SJSA1 (cell line): Measurements from ENCODE around the gene RELT. TPM values are rescaled to one million over a fixed set of nuclear protein-coding genes. Genes with fewer than 3 reads are reported as not detected.

Source experiments
- DNase-seq, 2 experiments: peaks; one replicate each; pipeline ENCODE4 v3.0.0-alpha.2; 2015 to 2020; ENCODE audit warnings: low spot score in 2 of 2, low read depth in 1 of 2
- H3K27ac ChIP-seq: fragments of 250-450 bp; sonication (Bioruptor Pico); 2 replicates; pipeline ENCODE4 v1.5.1; 2020; ENCODE audit warnings: mild to moderate bottlenecking, moderate library complexity
- H3K27me3 ChIP-seq: fragments of 250-450 bp; sonication (Bioruptor Pico); replicated peaks from 2 replicates; pipeline ENCODE4 v1.5.1; 2020; ENCODE audit warnings: mild to moderate bottlenecking, moderate library complexity
- H3K36me3 ChIP-seq: fragments of 250-450 bp; sonication (Bioruptor Pico); 2 replicates; pipeline ENCODE4 v1.5.1; 2020; ENCODE audit warnings: mild to moderate bottlenecking
- H3K4me1 ChIP-seq: fragments of 250-450 bp; sonication (Bioruptor Pico); replicated peaks from 2 replicates; pipeline ENCODE4 v1.6.1; 2021; ENCODE audit warnings: mild to moderate bottlenecking
- H3K4me3 ChIP-seq: fragments of 250-450 bp; sonication (Bioruptor Pico); 2 replicates; pipeline ENCODE4 v1.5.1; 2020; ENCODE audit warnings: mild to moderate bottlenecking
- H3K9me3 ChIP-seq: fragments of 250-450 bp; sonication (Bioruptor Pico); replicated peaks from 2 replicates; pipeline ENCODE4 v1.5.1; 2020; ENCODE audit warnings: mild to moderate bottlenecking
- total RNA-seq: library from RNA; depleted of rRNA; stranded (reverse); fragments of >200 nt; shearing (Covaris generic); gene quantifications from 2 replicates; pipeline ENCODE4 v1.2.3, GENCODE V29; 2014

The RELT gene
- total RNA-seq, 1 experiment from 2014 or later: 13.2 TPM

DNA sequence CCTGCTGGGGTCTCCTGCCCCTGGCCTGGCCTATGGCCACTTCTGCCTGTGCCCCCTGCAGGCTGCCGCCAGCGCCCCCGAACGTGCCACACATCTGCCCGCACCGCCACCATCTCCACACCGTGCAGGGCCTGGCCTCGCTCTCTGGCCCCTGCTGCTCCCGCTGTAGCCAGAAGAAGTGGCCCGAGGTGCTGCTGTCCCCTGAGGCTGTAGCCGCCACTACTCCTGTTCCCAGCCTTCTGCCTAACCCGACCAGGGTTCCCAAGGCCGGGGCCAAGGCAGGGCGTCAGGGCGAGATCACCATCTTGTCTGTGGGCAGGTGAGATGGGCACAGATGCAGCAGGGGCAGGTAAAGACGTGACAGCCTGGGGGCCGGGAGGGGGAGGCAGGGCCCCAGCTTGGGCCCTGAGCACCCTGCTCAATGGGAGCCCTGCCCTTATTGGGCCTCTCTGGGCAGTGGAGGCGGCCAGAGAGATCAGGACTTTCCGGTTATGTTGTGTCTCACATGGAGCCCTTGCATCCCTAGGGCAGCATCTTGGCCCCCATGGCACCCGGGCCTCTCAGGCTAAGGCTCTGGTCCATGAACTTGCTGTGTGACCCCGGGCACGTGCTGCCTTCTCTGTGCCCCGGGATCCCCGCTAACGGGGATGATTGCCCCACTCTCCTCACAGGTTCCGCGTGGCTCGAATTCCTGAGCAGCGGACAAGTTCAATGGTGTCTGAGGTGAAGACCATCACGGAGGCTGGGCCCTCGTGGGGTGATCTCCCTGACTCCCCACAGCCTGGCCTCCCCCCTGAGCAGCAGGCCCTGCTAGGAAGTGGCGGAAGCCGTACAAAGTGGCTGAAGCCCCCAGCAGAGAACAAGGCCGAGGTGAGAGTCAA is 18.5 kb downstream of the RELT start:
- H3K4me1 ChIP-seq: peaks cover 9% of the 10 kb centered on the region
- no peak overlapping the region for H3K4me3 ChIP-seq
- no peaks in the 10 kb centered on the region for H3K9me3 ChIP-seq
- no peak for DNase-seq
- peaks cover 37% of the 10 kb centered on the region for H3K36me3 ChIP-seq
- no peak overlapping the region for H3K27ac ChIP-seq
- H3K27me3 ChIP-seq: no peaks in the 10 kb centered on the region

DNA sequence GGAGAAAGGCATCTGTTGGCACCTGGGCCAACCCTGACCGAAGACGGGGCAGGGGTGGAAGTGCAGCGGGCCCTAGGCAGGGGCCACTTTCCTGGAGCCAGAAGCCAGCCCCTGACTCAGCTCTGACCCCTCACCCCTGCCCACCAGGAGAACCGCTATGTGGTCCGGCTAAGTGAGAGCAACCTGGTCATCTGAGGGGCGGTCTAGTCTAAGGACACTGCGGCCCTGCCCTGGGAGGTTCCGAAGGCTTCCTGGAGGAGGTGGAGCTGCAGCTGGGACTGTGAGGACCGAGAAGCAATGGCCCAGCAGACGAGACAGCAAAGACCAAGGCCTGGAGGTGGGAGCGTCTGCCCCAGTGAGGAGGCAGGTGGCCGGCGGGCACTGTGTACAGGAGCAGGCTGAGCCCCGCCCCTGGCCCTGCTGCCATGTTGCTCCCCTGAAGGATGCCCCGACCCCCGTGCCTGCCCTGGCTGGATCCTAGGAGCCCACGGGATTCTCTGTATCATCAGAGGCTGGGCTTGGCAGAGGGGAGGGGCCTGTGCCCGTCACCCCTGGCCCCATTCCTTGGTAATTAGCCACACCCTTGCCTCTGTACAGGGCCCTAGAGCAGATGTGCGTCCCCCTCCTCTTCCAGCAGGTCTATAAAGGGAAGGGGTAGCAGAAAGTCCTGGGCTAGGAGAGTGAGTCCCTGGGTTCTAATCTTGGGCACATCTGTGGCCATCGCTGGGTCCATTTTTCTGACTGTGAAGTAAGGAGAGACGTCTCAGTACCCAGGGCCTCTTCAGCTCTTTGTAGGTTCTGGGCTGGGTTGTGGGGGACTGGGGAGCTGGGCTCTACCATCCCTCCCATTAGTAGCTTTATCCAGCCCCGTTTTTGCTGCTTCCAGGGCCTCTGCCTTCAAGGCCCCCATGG is 19.4 kb downstream of the RELT start:
- Histone ChIP-seq H3K4me1 (peaks cover 9% of the 10 kb centered on the region), H3K9me3 (no peaks in the 10 kb centered on the region), H3K4me3 (no peak overlapping the region), H3K27me3 (no peaks in the 10 kb centered on the region), H3K36me3 (peaks cover 37% of the 10 kb centered on the region), H3K27ac (no peak overlapping the region)
- DNase-seq: no peak

DNA sequence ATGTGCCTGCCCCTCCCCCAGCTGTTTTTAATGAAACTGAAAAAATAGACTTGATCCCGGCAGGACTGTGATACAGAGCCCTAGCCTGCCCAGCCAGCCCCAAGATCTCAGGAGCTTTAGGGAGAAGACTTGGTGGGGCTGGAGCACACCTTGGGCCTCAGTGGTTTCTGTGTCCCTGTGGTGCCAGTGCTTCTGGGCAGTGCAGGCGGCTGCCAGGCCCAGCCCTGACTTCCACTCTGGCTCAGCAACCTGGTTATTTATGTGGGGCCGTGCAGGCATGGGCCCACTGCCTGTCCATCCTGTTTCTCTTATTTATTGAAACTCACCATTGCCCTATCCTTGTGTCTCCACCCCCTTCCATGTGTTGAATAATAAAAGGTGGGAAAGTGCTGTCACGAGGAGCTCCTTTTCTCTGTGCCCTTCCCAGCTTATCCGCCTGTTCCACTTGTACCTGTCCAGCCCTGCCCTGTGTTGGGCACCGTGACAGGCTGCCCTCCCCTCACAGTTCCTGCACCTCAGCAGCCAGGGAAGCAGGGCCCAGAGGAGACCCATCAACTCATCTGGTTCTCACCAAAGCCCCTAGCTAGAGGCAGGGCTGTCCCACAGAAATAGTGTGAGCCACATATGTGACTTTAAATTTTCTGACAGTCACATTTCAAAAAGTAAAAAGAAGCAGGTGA is 20.2 kb downstream of the RELT start:
- H3K27ac ChIP-seq: no peak overlapping the region
- H3K27me3 ChIP-seq: no peaks in the 10 kb centered on the region
- no peak overlapping the region for H3K4me3 ChIP-seq
- peaks cover 9% of the 10 kb centered on the region for H3K4me1 ChIP-seq
- H3K9me3 ChIP-seq: no peaks in the 10 kb centered on the region
- H3K36me3 ChIP-seq: peaks cover 37% of the 10 kb centered on the region
- DNase-seq: no peak

GRCh38 chr11:73396985-73397384 is 20.8 kb downstream of the RELT start:
- no peaks in the 10 kb centered on the region for H3K9me3 ChIP-seq
- H3K27me3 ChIP-seq: no peaks in the 10 kb centered on the region
- H3K36me3 ChIP-seq: peaks cover 37% of the 10 kb centered on the region
- H3K27ac ChIP-seq: no peak overlapping the region
- peaks cover 9% of the 10 kb centered on the region for H3K4me1 ChIP-seq
- H3K4me3 ChIP-seq: no peak overlapping the region
- DNase-seq: no peak

- H3K27me3 ChIP-seq: no peaks in the 10 kb centered on the region
- no peak for DNase-seq
- no peak overlapping the region for H3K4me3 ChIP-seq
- H3K27ac ChIP-seq: no peak overlapping the region
- H3K9me3 ChIP-seq: no peaks in the 10 kb centered on the region
- peaks cover 9% of the 10 kb centered on the region for H3K4me1 ChIP-seq
- peaks cover 37% of the 10 kb centered on the region for H3K36me3 ChIP-seq
Measured at GRCh38 chr11:73397468-73398131, 21.4 kb downstream of the RELT start.

DNA sequence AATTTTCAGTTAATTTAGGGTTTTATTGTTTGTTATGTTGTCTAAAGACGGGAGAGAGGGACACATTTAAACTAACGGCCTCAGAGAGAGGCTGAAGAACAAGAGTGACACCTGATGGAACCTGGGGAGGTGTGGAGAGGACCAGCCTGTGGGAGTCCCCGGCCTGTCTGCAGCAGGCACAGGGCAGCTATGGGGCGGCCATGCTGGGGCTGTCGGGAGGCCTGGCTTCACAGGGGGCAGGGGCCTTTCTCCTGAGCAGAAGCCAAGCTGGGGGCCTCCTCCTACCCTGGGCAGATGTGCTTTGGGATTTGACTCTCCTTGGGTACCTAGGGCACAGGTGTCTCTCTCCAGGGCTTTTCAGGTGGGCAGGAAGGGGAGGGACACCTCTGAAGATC is 21.9 kb downstream of the RELT start:
- no peak for DNase-seq
- Histone ChIP-seq H3K9me3 (no peaks in the 10 kb centered on the region), H3K36me3 (peaks cover 37% of the 10 kb centered on the region), H3K4me3 (no peak overlapping the region), H3K4me1 (peaks cover 9% of the 10 kb centered on the region), H3K27ac (no peak overlapping the region), H3K27me3 (no peaks in the 10 kb centered on the region)

DNA sequence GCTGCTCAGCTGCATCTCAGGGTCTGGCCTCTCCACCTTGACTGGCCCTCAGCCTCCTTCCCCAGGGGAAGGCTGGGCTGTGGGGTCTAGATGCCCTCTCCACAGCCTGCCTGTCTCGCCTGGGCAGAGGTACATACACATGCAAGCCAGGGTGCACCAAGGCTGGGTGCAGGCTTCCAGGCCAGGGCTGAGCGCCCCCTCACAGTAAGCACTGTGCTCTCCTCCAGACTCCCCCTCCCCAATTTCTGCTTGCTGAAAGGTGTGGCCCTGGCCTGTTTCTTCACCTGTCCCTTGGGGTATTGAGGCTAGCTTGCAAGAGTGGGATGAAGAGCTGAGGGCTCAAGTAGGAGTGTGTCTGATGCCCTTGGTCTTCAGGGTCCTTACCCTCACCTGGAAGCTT is 22.5 kb downstream of the RELT start:
- no peaks in the 10 kb centered on the region for H3K9me3 ChIP-seq
- peaks cover 31% of the 10 kb centered on the region for H3K36me3 ChIP-seq
- DNase-seq: no peak
- peaks cover 9% of the 10 kb centered on the region for H3K4me1 ChIP-seq
- H3K27ac ChIP-seq: no peak overlapping the region
- no peak overlapping the region for H3K4me3 ChIP-seq
- H3K27me3 ChIP-seq: no peaks in the 10 kb centered on the region

GRCh38 chr11:73399159-73399590 is 23.0 kb downstream of the RELT start:
- DNase-seq: no peak
- H3K27ac ChIP-seq: no peak overlapping the region
- H3K4me1 ChIP-seq: peaks cover 9% of the 10 kb centered on the region
- H3K36me3 ChIP-seq: peaks cover 29% of the 10 kb centered on the region
- H3K9me3 ChIP-seq: no peaks in the 10 kb centered on the region
- H3K4me3 ChIP-seq: no peak overlapping the region
- H3K27me3 ChIP-seq: no peaks in the 10 kb centered on the region

- H3K9me3 ChIP-seq: no peaks in the 10 kb centered on the region
- peaks cover 9% of the 10 kb centered on the region for H3K4me1 ChIP-seq
- no peaks in the 10 kb centered on the region for H3K27me3 ChIP-seq
- no peak overlapping the region for H3K4me3 ChIP-seq
- no peak overlapping the region for H3K27ac ChIP-seq
- H3K36me3 ChIP-seq: peaks cover 24% of the 10 kb centered on the region
- no peak for DNase-seq
Measured at GRCh38 chr11:73399636-73400035, 23.4 kb downstream of the RELT start.

- Histone ChIP-seq H3K4me1 (peaks cover 9% of the 10 kb centered on the region), H3K27ac (no peak overlapping the region), H3K4me3 (no peak overlapping the region), H3K9me3 (no peaks in the 10 kb centered on the region), H3K27me3 (no peaks in the 10 kb centered on the region), H3K36me3 (peaks cover 17% of the 10 kb centered on the region)
- DNase-seq: no peak
Measured at GRCh38 chr11:73400293-73400692, 24.1 kb downstream of the RELT start.

DNA sequence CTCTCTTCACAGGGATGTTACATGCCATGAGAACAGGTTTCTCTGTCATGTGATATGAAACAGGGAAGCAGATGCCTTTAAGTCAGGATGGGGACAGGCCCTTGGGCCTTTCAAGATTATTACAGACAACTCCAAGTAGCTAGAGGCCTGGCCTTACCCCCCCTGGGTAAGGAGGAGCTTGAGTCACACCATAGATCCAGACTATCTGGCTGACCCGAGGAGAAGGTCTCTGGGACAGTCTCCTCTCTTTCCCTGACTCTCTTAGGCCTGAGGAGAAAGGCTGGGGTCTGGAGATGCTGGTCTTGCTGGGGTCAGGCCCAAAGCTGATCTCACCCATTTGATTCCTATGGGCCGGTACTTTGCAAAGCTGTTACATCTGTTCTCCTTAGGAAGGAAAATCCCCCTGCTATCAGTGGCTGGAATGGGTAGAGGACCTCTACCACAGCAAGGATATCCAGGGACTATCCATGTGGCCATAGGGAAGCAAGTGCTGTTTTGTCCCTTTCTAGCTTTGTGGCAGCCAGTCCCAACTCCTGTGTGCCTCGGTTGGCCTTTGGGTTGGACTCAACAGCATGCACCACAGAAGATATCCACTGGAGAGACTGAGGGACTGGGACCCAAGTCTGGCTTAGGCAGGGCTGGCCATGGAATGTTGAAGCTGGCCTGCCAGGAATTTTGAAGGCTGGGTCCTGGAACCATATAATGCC is 25.2 kb downstream of the RELT start:
- Histone ChIP-seq H3K36me3 (peaks cover 8% of the 10 kb centered on the region; the same call in 1 of the 2 replicates), H3K27ac (no peak overlapping the region), H3K27me3 (no peaks in the 10 kb centered on the region), H3K9me3 (no peaks in the 10 kb centered on the region), H3K4me3 (no peak overlapping the region), H3K4me1 (peaks cover 9% of the 10 kb centered on the region)
- no peak for DNase-seq

DNA sequence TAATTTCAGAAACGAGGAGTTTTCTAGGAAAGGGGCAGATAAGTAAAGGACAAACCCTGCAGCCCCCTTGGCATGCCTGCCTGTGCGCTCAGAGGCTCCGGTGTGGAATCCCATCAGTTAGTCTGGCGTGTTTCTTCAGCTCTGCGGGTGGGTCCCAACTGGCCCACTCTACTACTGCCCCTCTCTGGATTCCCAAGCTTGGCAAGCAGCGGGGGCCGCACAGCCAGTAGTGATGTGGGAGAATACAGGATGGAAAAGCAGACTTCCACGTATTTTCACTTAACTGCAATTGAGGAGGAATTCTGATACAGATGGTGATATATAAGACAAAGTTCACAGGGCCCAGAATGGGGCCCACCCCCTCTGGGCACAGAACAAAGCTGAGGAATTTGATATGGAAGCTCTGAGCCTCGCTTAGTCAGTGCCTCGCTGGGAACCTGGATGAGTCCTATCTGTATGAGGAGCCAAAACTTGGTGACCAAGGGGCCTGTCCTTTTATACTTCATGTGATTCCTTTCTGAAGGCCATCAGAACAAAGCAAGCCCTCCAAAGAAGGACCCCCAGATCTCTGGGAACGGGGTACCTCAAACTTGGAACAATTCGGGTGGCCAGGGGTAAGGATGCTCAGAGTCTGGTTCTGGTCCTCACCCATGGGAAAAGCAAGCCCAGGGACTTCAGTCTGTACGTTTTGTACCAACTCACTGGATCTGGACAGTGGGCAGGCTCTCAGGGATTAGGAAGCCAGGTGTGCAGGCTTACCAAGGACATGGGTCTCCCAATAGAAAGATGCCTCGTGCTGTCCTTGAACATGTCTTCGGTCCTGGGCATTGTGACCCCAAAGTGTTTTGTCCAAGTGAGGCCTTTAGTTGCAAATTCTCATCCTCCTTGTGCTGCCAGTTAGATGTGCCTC is 26.0 kb downstream of the RELT start:
- no peak overlapping the region for H3K4me3 ChIP-seq
- no peak for DNase-seq
- no peaks in the 10 kb centered on the region; the same call in 1 of the 2 replicates for H3K36me3 ChIP-seq
- peaks cover 9% of the 10 kb centered on the region for H3K4me1 ChIP-seq
- no peak overlapping the region for H3K27ac ChIP-seq
- no peaks in the 10 kb centered on the region for H3K27me3 ChIP-seq
- no peaks in the 10 kb centered on the region for H3K9me3 ChIP-seq
